Effector CD8-positive, alpha-beta T cell (primary cell): Measurements from ENCODE around the gene ZNF83.
"Not testable (repeated sequence)": the region's sequence is repeated elsewhere in the genome, so short reads cannot be mapped to it uniquely, and the experiment has no call there.

Source experiments
- DNase-seq: peaks from one replicate; lab custom pipeline; 2025; lab: John Stamatoyannopoulos, UW

Gene ZNF83

DNA sequence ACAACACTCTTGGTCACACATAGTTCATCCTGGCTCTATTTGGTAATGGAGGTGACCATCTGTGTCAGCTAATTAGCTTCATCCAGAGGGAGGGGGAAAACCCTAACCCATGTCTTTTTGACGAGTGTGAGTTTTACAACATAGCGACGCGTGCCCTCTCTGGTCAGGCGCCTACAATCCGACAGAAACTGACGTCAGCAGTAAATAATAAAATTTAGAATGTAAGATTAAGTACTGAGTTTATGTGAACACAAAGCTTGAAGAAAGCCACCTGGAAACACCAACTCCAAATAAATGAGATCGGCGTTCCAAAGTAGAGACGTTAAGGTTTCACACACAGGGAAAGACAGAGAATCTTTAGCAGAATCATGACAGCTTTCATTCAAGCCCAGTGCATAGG, 1.8 kb upstream of the ZNF83 start:
- no peak for DNase-seq

DNA sequence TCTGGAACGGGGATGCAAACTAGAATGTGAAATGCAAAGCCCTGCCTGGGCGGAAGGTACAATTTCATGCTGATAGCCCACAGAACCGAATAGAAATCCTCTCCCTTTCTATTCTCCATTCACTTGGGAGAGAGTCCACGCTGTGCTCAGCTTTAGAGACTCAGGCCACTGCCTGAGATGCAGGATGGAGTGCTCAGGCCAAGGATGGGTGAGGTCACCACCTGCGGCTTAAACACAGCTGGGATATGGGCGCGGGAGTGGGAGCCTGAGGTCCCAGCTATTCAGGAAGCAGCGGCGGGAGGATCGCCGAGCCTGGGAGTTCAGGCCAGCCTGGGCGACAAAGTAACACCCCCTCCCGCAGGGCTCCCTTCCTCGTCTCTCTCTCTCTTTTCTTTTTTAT, 446 bp upstream of the ZNF83 start:
- peak; percentile 1 for DNase-seq

DNA sequence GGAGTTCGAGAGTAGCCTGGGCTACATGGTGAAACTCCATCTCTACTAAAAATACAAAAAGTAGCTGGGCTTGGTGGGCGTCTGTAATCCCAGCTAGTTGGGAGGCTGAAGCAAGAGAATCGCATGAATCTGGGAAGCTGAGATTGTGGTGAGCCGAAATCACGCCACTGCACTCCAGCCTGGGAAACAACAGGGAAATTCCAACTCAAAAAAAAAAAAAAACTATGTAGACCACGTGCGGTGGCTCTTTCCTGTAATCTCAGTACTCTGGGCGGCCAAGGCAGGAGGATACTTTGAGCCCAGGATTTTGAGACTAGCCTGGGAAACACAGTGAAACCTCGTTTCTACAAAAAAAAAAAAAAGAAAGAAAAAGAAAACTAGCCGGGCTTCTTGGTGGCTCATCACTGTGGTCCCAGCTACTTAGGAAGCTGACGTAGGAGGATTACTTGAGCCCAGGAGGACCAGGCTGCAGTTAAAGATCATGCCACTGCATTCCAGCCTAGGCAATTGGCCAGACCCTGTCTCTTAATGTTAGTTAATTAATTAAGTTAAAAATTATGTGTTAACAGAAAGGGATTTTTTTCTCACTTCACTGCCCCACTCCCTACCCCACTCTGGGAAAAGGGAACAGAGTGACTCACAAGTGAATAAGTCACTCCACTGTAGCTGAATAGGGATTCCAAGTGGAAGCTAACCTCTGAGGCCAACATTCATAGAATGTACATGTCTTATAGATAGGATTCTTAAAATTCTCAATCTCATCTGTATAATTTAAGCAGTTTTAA, 2.2 kb downstream of the ZNF83 start:
- DNase-seq: no peak

DNA sequence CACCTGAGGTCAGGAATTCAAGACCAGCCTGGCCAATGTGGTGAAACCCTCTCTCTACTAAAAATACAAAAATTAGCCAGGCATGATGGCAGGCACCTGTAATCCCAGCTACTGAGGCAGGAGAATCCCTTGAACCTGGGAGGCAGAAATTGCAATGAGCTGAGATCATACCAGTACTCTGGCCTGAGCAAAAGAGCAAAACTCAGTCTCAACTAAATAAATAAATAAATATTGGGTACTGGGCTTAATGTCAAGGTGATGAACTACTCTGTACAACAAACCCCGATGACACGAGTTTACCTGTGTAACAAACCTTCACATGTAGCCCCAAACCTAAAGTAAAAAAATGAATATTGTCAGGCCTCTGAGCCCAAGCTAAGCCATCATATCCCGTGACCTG, 10.7 kb downstream of the ZNF83 start:
- not testable (repeated sequence) for DNase-seq

DNA sequence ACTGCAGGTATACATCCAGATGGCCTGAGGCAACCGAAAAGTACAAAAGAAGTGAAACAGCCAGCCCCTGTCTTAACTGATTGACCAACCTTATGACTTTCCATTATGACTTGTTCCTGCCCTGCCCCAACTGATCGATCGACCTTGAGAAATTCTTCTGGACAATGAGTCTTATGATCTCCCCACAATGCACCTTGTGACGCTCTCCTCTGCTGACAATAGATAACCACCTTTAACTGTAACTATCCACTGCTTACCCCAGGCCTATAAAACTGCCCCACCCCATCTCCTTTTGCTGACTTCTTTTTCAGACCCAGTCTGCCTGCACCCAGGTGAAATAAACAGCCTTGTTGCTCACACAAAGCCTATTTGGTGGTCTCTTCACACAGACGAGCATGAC, 11.2 kb downstream of the ZNF83 start:
- DNase-seq: no peak

DNA sequence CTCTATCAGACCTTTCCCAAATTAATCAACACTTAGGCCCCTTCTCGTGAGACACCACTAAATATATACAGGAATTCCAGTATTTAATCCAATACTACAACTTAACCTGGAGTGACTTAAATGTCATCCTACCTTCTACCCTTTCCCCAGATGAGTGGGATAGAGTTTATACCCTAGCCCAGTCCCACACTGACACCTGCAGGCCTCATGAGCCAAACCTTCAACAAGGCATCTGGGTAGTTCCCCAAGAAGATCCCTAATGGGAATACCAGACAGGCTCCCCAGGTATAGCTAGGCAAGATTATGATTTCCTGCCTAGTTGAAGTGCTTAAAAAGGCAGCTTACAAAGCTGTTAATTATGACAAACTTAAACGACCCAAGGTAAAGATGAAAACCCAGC, 15.9 kb downstream of the ZNF83 start:
- DNase-seq: no peak

DNA sequence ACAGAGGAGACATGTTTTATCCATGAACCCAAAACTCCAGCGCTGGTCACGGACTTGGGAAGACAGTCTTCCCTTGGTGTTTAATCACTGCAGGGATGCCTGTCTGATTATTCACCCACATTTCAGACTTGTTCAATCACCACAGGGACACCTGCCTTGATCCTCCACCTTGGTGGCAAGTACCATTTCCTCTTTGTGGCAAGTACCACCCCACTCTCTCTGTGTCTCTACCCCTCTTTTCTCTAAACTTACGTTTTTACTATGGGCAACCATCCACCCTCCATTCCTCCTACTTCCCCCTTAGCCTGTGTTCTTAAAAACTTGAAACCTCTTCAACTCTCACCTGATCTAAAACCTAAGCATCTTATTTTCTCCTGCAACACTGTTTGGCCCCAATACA, 16.8 kb downstream of the ZNF83 start:
- no peak for DNase-seq

DNA sequence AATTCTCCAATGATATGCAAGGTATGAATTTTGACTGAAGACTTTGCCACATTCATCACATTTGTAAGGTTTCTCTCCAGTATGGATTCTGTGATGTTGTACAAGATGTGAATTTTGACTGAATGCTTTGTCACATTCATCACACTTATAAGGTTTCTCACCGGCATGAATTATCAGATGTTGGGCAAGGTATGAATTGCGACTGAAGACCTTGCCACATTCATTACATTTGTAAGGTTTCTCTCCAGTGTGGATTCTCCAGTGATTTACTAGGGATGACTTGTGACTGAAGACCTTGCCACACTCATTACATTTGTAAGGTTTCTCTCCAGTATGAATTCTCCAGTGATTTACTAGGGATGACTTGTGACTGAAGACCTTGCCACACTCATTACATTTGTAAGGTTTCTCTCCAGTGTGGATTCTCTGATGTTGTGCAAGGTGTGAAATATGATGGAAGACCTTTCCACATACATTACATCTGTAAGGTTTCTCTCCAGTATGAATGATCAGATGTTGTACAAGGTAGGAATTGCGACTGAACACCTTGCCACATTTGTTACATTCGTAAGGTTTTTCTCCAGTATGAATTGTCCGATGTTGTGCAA, 24.8 kb downstream of the ZNF83 start:
- no peak for DNase-seq

DNA sequence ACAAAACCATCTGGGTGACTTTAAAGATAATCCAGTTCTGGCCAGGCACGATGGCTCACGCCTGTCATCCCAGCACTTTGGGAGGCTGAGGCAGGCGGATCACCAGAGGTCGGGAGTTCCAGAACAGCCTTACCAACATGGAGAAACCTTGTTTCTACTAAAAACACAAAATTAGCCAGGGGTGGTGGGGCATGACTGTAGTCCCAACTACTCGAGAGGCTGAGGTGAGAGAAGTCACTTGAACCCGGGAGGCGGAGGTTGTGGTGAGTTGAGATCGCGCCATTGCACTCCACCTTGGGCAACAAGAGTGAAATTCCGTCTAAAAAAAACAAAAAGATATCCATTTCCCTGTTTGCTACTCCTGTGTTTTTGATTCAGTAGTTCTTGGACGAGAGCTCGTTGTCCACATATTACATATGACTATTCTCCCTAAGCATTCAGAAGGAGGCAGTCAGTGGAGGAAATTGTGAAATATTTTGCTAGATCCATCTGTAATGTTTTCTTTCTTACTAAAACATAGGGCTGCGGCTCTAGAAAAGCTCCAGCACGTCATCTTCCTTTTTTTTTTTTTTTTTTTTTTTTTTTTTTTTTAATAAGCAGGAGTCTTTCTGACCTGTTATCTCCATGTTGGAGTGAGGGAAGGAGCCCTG, 34.5 kb downstream of the ZNF83 start:
- DNase-seq: no peak

DNA sequence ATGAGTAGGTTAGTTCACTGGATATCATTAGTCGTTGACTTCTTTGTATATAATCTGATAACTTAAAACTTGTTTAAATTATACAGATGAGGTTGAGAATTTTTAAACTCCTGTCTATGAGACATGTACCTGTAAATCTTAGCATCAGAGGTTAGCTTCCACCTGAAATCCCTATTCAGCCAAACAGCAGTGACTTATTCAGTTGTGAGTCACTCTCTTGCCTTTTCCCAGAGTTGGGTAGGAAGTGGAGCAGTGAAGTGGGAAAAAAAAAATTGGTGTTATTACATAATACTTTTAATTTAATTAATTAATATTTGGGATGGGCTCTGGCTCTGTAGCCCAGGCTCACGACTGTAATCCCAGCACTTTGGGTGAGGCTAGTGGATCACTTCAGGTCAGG, 35.2 kb downstream of the ZNF83 start:
- no peak for DNase-seq

DNA sequence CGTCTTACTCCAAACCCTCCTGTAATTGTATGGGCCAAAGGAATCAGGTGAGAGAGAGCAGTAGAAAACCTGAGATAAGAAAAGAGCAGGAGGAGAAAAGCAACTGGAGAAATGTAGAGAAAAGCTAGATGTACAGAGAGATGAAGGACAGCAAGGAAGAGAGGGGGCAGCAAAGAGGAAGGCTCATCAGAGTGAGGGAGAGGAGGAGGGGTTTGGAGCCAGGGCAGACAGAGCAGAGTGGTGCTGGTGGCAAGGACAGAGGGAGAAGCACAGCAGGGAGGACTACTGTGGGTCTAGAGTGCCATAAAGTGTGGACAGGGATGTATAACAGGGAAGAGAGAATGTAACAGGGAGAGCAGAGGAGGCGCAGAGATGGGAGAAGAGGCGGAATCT, 36.2 kb downstream of the ZNF83 start:
- not testable (repeated sequence) for DNase-seq

DNA sequence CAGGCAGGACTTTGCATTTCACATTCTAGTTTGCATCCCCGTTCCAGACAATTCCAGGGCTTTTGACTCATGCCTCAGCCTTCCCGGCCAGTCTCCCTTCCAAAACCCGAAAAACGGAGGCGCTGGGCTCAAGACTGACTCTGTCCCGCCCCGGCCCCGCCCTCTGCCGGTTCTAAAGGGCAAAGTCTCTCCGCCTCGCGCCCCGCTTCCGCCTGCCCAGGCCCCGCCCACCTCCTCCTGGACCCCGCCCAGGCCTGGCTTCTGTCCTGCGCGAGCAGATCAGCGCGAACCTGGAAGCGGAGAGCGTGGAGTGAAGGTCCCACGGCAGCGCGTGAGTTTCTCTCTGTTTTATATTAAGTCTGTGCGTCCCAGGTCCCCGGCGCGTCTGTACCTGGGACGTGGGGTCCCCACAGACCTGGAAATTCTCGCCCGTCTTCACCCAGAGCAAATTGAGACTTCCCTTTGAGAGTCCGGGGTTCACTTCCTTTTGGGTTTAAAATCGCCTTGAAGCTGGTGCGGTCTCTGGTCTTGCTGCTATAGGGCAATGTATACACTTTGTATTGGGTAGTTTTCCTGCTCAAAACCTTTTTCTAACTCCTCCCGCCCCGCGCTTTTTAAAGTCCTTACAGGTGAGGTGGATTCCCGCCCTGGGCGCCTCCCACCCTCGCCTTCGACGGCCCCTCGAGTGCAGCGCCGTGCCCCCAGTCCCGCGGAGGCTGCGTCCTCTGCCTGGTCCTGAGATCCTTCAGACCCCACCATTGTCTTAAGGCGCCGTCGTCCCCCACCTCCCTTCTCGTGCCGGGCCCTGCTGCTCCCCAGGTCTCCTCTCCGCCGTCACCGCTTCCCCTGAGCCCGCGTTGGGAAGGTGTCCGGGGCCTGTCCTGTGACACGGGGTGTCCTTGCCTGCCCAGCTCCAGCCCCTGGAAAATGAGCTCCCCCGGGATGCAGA, 36.9 kb downstream of the ZNF83 start:
- DNase-seq: peak; percentile 91

DNA sequence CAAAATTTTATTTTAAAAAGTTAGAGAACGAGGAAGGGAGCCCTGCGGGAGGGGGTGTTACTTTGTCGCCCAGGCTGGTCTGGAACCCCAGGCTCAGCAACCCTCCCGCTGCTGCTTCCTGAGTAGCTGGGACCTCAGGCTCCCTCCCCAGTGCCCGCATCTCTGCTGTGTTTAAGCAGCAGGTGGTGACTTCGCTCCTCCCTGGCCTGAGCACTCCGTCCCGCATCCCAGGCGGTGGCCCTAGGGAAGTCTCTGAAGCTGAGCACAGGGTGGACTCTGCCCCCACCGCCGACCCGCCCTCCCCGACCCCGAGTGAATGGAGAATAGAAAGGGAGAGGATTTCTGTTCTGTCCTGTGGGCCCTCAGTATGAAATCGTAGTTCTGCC, 37.5 kb downstream of the ZNF83 start:
- DNase-seq: no peak

DNA sequence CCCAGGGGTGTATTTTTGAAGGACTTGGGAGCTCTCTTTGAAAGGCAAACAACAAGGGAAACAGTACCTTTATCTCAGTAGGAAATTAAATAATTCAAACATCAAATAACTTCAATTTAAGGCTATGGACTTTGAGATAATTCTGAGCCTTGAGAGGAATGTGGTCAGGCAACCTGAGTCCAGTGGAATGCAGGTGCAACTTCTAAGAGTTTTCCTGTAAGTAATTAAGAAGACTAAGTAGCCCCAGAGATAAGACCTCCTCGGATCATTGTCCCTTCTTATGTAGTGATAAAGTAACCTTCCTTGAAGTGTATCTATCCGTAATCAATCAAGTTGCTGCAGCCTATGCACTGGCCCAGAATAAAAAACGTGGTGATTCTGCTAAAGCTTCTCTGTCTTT, 38.9 kb downstream of the ZNF83 start:
- DNase-seq: no peak

DNA sequence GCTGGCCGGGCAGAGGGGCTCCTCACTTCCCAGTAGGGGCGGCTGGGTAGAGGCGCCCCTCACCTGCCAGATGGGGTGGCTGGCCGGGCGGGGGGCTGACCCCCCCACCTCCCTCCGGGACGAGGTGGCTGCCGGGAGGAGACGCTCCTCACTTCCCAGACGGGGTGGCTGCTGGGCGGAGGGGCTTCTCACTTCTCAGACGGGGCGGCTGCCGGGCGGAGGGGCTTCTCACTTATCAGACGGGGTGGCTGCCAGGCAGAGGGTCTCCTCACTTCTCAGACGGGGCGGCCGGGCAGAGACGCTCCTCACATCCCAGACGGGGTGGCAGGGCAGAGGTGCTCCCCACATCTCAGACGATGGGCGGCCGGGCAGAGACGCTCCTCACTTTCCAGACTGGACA, 44.7 kb downstream of the ZNF83 start:
- not testable (repeated sequence) for DNase-seq

DNA sequence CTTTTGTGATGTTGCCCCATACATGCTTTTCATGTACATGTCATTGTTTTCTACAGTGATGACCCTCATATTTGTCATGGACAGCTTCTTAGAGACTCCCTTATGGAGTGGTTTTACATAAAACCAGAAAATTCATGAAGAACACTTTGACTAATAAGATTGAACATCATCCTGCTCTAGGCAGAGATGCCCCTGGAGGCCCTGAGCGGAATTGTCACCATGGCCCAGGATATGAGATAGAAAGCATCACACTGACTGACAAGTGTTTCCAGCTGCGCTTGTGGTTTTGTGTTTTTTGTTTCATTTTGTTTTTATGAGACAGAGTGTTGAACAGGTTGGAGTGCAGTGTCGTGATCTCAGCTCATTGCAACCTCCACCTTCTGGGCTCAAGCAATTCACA, 45.9 kb downstream of the ZNF83 start:
- DNase-seq: no peak

DNA sequence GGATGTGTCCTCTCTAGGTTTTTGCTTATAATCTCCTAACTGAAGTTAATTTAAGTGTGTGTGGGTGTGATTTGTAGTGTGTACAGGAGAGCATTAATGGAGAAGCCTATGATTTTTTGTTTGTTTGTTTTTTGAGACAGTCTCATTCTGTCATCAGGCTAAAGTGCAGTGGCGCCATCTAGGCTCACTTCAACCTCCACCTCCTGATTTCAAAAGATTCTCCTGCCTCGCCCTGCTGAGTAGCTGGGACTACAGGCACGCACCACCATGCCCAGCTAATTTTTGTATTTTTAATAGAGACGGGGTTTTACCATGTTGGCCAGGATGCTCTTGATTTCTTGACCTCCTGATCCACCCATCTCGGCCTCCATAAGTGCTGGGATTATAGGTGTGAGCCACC, 47.4 kb downstream of the ZNF83 start:
- no peak for DNase-seq

DNA sequence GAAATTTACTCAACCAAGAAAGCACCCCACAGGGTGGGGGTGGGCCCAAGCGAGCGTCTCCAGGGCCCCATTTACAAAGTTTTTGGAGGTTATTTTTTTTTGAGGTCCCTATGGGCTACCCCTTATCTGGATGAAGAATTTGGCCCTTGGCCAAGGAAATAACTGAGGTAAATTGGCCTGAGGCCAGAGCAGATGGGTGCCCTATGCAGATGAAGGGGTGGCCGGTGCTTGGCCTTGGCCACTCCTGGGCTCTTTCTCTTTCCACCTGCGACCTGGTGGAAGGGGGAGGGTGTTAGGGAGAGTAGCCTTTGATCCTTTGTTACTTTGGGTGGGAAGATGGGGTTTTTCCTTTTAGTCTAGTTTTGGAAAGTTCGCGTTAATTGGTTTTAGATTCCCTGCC, 52.6 kb downstream of the ZNF83 start:
- no peak for DNase-seq

DNA sequence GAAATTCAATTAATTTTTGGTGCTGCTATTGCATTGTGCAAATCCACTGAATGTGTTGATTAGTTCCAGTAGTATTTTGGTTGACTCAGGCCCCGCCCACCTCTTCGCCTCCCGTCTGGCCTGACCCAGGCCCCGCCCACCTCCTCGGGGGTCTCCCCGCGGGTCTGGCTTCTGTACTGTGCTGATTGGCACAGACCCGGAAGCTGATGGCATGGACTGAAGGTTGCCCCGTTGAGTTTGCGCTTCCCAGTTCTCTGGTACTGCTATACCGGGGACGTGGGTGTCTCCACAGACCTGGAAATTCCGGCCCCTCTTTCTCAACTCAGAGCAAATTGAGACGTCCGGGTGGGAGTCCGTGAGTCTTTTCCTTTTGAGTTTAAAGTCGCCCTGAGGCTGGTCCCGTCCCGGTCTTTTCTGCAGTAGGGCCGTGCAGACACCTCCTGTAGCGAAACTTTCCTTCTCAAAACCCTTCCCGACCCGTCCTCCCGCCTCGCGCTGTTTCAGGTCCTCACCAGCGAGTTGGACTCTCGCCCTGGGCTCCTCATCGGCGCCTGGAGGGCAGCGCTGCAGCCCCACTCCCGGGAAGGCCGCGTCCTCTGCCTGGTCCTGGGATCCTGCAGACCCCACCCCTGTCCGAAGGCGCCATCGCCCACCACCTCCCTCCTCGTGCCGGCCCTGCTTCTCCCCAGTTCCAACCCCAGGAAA, 53.3 kb downstream of the ZNF83 start:
- no peak for DNase-seq

DNA sequence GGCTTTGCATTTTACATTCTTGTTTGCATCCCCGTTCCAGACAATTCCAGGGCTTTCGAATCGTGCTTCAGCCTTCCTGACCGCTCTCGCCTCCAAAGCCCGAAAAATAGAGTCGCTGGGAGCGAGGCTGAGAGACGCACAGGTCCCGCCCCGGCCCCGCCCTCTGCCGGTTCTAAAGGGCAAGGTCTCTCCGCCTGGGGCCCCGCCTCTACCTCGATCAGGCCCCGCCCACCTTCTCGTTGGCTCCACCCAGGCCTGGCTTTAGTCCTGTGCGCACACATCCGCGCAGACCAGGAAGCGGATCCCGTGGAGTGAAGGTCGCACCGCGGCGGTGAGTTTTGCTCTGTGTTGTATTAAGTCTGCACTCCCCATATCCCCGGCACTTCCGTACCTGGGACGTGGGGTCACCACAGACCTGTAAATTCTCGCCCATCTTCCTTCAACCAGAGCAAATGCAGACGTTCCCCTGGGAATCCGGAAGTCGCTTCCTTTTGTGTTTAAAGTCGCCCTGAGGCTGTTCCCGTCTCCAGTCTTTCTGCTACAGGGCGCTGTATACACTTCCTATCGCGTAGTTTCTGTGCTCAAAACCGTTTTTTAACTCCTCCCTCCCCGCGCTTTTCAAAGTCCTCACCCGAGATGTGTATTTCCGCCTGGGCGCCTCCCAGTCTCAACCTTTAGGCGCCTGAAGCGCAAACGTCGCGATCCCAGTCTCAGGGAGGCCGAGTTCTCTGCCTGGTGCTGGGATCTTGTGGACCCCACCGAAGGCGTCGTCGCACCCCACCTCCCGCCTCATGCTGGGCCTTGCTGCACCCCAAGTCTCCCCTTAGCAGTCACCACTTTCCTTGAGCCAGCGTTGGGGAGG, 67.9 kb downstream of the ZNF83 start, which contains the start of gene ZNF701:
TSS of gene ZNF701 (plus strand) at position 288 of the 862 bp plus-strand sequence. CDS start 3,861 bp downstream, outside the sequence.
- DNase-seq: peak; percentile 94

DNA sequence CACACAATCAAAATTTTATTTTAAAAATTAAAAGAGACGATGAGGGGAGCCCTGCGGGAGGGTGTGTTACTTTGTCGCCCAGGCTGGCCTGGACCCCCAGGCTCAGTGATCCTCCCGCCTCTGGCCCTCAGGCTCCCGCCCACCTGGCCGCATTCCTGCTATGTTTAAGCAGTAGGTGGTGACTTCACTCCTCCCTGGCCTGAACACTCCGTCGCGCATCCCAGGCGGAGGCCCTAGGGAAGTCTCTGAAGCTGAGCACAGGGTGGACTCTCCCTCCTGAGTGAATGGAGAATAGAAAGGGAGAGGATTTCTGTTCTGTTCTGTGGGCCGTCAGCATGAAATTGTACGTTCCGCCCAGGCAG, 68.5 kb downstream of the ZNF83 start:
- DNase-seq: not testable (repeated sequence)
